ENCODE results near the gene SOX5.

Gene SOX5

GRCh38 chr12:23674064-23674463, 275.4 kb downstream of the SOX5 start:
- no peak for DNase-seq

DNA sequence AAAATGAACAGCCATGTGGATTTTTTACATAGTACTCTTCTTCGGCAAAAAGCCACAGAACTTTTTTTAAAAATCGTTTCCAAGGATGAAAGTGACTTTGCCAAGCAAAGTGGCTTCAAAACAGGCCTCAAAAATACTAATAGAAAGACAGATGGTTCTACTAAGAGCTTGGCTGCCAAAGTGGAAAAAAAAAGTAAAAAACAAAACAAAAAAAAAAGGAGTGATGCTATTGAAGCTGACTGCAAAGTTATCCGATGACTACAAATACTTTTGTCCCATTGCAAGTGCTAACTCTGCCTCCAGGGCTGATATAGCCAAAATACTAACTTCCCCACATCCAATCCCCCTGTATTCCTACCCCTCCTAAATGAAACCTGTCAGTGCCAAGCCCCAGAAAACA, 277.6 kb downstream of the SOX5 start:
- peak; percentile 18 for DNase-seq

GRCh38 chr12:23670684-23671083, 278.8 kb downstream of the SOX5 start:
- no peak for DNase-seq

- no peak for DNase-seq
These were observed 279.8 kb downstream of the SOX5 start for GRCh38 chr12:23669691-23670090.

DNA sequence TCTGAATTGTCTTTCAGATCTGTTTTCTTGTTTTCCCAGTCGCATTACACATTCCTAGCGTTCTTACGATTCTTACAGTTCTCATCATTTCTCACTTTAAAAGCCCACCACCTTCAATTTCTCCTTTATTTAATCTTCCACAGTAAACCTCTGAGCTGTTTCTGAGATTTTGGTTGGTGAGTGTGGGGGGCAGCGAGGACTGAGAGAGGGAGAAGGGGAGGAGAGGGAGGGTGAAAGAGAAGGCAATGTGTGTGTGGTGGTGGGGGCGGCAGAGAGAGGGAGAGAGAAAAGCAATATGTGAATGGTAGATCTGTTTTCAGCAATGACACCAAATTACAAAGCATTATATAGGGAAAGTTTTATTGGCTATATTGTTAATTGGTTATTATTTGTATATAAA, 282.6 kb downstream of the SOX5 start:
- DNase-seq = no peak

GRCh38 chr12:23662966-23663365, 286.5 kb downstream of the SOX5 start:
- no peak for DNase-seq

DNA sequence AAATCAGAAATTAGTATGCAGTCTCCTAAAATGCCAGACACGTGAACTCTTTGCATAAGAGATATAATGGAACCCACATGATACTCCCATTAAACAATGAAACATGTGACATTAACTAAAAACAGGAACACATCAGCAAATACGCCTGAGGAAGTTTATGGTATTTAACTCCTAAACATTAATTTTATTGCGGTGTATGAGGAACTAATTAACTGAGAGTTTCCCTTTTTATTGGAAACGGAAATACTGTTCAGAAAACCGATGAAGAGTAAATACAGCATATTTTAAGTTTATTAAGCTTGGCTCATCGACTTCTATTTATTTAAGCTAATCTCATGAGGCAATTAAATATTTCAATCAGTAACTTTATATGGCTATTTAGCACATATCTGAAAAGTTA, 290.3 kb downstream of the SOX5 start:
- DNase-seq = no peak

DNA sequence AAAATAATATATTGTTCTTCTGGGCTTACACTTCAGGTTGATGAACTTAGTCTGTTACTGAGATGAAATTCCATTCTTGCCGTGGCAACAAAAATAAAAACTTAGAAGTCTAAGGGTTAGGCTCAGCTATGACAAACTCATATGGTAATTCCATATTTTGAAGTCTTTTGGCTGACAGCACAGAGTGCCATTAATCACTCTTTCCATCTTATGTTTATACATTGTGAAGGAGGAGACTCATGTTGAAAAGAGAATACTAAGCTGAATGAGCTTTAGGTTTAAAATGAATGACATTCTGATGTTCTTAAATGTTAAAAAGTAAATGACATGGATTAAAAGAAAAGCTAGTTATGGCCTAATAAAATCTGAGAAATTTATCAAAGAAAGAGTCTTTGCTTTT, 291.9 kb downstream of the SOX5 start:
- DNase-seq = no peak

- DNase-seq = no peak
These were observed 293.6 kb downstream of the SOX5 start for GRCh38 chr12:23655884-23656283.

DNA sequence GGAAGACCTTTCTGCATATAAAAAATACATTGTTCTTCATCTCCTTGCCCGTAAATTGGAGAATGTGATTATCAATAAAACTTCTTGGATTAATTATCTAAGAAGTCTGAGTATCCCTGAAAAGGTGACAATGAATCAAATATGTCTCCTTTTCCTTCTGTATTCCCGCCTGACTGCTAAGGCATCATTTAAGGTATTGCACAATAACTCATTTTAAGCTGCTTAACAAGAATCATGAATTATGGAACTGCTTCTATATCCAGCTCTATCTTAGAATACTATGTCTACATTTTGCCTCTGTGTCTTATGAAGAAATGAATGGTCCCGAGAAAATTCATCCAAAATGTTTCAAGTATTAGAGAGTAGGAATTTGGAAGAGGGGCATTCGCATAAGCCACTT, 294.4 kb downstream of the SOX5 start:
- no peak for DNase-seq

DNA sequence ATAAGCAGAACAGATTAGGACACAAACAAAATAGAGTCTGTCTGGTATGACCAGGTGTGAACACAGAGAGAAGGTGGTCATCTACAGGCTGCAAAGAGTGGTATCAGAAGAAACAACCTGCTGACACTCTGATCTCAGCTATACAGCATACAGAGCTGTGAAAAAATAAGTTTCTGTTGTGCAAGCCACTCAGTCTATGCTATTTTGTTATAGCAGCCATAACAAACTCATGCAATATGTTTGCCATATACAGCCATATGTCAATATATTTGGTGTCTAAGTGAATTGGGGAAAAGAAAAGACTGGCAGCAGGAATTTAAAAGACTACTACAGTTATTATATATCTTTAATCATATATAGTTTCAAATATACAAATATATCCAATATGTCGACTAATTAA, 300.9 kb downstream of the SOX5 start:
- no peak for DNase-seq

DNA sequence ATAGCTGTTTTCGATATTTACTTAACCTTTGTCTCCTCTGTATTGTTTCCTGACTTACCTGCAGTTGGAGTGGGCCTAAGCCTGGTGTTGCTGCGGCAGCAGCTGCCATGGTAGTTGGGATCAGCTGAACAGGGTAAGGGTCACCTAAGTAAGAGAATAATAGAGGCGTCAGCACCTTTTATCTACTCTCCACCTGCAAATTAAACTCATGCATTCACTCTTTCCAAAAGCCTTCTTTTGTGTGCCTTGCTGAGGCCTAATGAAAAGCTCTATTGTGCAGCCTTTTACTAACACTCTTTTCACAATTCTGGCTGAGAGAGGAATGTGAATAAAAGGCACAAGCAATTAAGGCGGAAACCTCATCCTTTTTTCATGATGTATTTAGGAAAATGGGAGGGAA, 308.7 kb downstream of the SOX5 start:
- peak; percentile 28 for DNase-seq

- DNase-seq = no peak
These were observed 315.1 kb downstream of the SOX5 start for GRCh38 chr12:23634344-23634743.

GRCh38 chr12:23631786-23632377, 317.6 kb downstream of the SOX5 start:
- DNase-seq = no peak

DNA sequence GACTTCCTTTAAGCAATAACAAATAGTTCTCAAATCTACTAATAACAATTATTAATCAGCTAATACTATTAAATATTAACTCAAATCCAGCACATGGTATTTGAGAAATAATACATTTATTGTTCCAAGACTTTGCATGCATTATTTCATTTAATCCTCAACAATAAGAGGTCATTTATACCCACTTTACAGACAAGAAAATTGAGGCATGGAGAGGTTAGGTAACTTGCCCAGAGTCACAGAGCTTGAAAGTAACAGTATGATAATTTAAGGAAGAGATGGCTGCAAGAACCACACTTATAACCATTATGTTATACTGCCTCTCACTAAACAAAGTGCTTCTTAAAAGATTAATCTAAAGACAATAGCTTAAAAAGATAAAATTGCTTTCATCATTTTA, 318.9 kb downstream of the SOX5 start:
- DNase-seq = no peak

GRCh38 chr12:23628806-23629205, 320.7 kb downstream of the SOX5 start:
- no peak for DNase-seq

GRCh38 chr12:23626791-23627190, 322.7 kb downstream of the SOX5 start:
- no peak for DNase-seq

DNA sequence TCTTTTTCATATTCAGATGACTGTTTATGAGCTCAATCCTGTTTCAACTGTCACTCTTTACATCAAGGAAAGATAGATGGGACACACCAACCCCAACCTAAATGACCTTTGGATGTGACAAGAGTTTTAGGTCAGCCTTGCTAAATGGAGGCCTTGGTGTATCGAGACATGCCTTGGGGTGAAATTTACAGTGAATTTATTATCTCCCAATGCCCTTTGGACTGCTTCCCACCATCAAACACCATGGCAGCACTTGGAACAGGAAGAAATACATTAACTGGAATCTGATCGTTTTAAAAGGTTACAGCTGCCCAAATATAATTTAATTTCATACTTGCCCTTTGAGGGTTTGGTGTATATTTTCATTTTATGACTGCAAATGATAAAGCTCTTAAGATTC, 327.6 kb downstream of the SOX5 start:
- DNase-seq = no peak

DNA sequence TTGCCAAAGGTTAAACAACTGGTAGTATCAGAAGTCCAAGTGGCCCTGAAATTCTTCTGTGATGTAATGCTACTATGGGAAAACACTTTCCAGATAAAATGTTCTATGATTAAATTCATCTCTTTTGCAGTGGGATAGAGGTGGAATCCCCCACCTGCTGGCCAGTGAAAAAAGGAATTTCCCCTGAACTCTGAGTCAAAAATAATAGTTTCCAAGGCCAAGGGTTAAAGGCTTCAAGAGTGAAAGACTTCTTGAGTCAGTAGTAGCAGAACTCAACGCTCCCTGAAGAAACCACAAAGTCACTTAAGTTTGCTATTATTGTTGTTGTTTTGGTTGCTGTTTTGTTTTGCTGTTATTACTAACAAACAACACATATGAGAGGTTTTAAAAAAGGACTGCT, 330.8 kb downstream of the SOX5 start:
- DNase-seq = no peak

- DNase-seq = peak; percentile 37
These were observed 331.7 kb downstream of the SOX5 start for GRCh38 chr12:23617749-23618148.

DNA sequence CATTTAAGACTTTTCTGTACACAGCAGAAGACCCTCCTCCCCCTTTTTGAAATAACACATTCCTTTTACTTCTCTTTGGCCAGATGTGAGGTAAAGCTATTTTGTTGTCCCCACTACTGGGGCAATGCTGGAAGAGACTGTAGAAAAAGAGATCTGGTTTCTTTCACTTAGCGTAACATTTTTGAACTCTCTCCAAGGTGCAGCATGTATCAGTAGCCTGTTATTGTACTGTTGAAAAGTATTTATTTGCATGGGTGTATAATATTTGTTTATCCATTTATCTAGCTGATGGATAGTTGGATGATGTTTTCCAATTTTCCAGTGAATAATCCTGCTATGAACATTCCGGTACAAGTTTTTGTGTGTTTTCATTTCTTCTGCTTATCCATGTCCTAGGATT, 335.2 kb downstream of the SOX5 start:
- DNase-seq = no peak

DNA sequence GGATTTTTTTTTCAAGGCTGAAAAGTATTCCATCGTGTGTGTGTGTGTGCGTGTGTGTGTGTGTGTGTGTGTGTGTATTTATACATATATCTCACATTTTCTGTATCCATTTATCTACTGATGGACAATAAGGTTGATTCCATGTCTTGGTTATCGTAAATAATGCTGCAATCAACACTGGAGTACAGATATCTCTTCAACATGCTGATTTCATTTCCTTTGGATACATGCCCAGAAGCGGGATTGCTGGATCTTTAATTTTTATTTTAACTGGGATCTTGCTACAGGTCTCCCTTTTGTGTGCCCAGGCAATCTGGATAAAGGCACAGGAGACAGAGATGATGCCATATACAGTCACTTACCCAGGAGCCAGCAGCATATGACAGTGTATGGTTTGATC, 338.1 kb downstream of the SOX5 start:
- DNase-seq = no peak

DNA sequence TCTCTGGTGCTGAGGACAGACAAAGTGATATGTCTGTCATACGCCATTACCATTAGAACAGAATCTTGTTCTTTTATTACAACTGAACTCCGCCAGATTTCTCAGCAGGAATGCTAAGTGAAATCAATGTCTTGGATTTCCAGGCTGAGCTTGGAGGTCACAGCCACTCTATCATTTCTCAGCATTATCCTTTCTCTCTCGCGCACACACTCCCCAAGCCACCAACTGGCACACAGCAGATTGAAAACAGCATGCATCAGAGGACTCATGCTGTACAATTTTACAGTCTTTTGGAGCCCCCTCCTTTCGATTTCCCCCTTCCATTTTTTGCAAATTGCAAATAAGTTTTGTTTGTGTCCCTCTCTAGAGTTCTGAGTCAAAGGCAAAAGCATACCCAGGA, 348.6 kb downstream of the SOX5 start:
- DNase-seq = peak; percentile 17

- DNase-seq = no peak
These were observed 352.9 kb downstream of the SOX5 start for GRCh38 chr12:23596568-23596967.

DNA sequence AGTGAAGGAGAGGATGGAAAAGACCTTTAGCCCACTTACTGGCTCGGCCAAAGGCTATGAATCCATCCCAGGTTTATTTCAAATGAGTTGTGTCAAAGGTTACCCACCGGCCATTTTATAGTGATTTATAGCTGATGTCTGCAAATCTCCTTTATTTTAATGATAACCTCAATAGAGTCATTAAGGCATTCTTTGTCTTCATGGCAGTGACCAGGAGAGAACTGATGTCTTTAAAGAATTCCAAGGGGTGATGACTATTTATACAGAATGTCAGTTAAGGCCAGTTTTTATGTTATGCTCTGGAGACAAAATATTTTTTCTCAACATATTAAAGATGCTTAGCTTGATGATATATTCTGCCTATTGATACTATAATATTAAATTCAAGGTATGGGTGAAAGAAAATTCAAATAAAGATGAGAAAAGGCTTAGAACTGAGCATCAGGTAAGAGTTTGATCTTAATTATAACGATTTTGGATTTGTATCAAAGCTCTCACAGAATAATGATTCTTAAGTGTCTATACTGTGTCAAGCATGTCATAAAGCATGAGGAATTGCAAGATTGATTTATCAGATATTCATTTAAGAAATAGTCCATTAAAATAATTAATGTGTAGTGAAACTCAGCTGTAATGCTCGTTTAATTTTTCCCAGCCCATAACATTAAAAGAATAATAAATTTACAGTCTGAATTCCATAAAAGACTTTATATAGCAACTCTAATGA, 361.5 kb downstream of the SOX5 start:
- no peak for DNase-seq

Data from eye (tissue), 1 donor.